GF-D8 (cell line): ENCODE results near the gene OXLD1.
A peak's percentile ranks its signal among the peaks of the same experiment; 100 is the strongest.
"Not testable (repeated sequence)": the region's sequence is repeated elsewhere in the genome, so short reads cannot be mapped to it uniquely, and the experiment has no call there.

Experiments used
- DNase-seq: peaks from one replicate; lab custom pipeline; 2025; lab: John Stamatoyannopoulos, UW

The OXLD1 gene

GRCh38 chr17:81650951-81651350, 15.5 kb downstream of the OXLD1 start:
- no peak for DNase-seq

GRCh38 chr17:81648707-81649085, 17.7 kb downstream of the OXLD1 start:
- DNase-seq = no peak

GRCh38 chr17:81648013-81648706, 18.2 kb downstream of the OXLD1 start:
- DNase-seq = no peak

GRCh38 chr17:81647640-81648012, 18.8 kb downstream of the OXLD1 start:
- DNase-seq = no peak

GRCh38 chr17:81646869-81647600, 19.4 kb downstream of the OXLD1 start:
- DNase-seq = no peak

GRCh38 chr17:81644976-81645952, 21.1 kb downstream of the OXLD1 start:
- no peak for DNase-seq

- DNase-seq = no peak
Observed at GRCh38 chr17:81644496-81644895, 21.9 kb downstream of the OXLD1 start.

GRCh38 chr17:81641825-81642489, 24.4 kb downstream of the OXLD1 start:
- no peak for DNase-seq

- no peak for DNase-seq
Observed at GRCh38 chr17:81640011-81640410, 26.4 kb downstream of the OXLD1 start.

- DNase-seq = no peak
Observed at GRCh38 chr17:81638683-81639082, 27.7 kb downstream of the OXLD1 start.

- peak; percentile 20 for DNase-seq
Observed at GRCh38 chr17:81636505-81637288, 29.7 kb downstream of the OXLD1 start, which contains the start of the genes NPLOC4 and TSPAN10. TSS of gene NPLOC4 (minus strand) at chr17:81637112. CDS start at chr17:81636930, 182 bp downstream. TSS of gene TSPAN10 (plus strand) at chr17:81637196. CDS start at chr17:81642413, 5,217 bp downstream.

GRCh38 chr17:81635973-81636504, 30.4 kb downstream of the OXLD1 start:
- no peak for DNase-seq

GRCh38 chr17:81635431-81635830, 31.0 kb downstream of the OXLD1 start:
- no peak for DNase-seq

GRCh38 chr17:81631482-81631881, 34.9 kb downstream of the OXLD1 start:
- DNase-seq = no peak

- no peak for DNase-seq
Observed at GRCh38 chr17:81630274-81630673, 36.1 kb downstream of the OXLD1 start.

- no peak for DNase-seq
Observed at GRCh38 chr17:81621494-81622130, 44.8 kb downstream of the OXLD1 start.

- not testable (repeated sequence) for DNase-seq
Observed at GRCh38 chr17:81618307-81618706, 48.1 kb downstream of the OXLD1 start.

- DNase-seq = no peak
Observed at GRCh38 chr17:81616877-81617276, 49.5 kb downstream of the OXLD1 start.

- no peak for DNase-seq
Observed at GRCh38 chr17:81615401-81615930, 50.9 kb downstream of the OXLD1 start.
